ENCODE data around the gene PLEKHJ1. TPM values are rescaled to one million over a fixed set of nuclear protein-coding genes. Genes with fewer than 3 reads are reported as not detected.
A peak's percentile ranks its signal among the peaks of the same experiment; 100 is the strongest.

PLEKHJ1 gene
- total RNA-seq, 6 donors from 2014 or later = 67.2 to 114 (median 79.3) TPM

DNA sequence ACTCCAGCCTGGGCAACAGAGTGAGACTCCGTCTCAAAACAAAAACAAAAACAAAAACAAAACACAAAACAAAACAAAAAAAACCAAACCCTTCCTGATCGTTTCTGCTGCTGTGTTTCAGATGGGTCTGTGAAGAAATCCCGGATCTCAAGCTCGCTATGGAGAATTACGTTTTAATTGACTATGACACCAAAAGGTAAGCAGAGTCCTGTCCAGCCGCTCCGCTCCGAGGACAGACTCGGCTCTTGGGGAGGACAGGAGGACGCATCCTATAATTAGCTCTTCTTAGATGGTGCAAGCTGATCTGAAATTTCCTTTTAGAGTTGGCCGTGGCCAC, 50.4 kb downstream of the PLEKHJ1 start:
- peak overlapping the region; percentile 68 to 88 (median 81) for H3K27ac ChIP-seq
- H3K9me3 ChIP-seq = no peaks in the 10 kb centered on the region
- no peak for DNase-seq
- H3K4me3 ChIP-seq = peak overlapping the region in 1 of 4 donors; percentile 13
- H3K27me3 ChIP-seq = no peaks in the 10 kb centered on the region
- peaks cover 0 to 55% (median 32%) of the 10 kb centered on the region in 4 donors for H3K36me3 ChIP-seq
- WGBS, 2 donors = 37 to 38% methylated on average over 11 of the region's 11 CpGs
- H3K4me1 ChIP-seq = peaks cover 46 to 57% (median 51%) of the 10 kb centered on the region in 4 donors
- ATAC-seq (ENCODE audit: low FRiP score in 2 of 2) = no peak
- TF ChIP-seq CTCF (IDR thresholded peaks at IDR 0.05) = no peak
- no peak for TF ChIP-seq POLR2A (IDR thresholded peaks at IDR 0.05)
- TF ChIP-seq POLR2AphosphoS5 (IDR thresholded peaks at IDR 0.05) = no peak
- TF ChIP-seq EP300 (IDR thresholded peaks at IDR 0.05) = no peak

DNA sequence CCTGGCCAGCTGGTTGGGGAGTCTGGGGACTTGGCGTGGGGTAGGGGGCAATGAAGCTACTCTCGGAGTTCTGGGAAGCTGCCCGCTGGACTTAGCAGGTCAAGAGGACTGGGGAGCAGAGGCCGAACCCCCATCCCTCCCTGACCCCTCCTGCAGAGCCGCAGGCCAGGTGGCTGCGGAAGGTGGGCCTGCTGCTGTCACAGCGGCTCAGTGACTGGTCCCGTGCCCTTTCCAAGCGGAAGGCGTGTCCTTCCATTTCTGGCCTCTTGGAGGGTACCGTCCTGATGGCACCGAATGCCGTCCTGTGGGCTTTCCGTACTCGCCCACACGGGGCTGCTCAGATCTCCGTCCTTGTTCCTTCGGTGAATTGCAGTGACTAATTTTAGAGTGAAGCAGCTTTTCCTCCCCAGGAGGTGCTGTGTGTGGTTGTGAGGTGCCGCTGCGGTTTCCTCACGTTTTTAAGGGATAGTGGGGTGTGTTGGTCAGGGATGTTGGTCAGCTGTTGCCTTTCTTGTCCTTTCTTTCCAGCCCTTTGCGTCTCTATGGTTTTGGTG, 51.6 kb downstream of the PLEKHJ1 start:
- peaks cover 46 to 57% (median 51%) of the 10 kb centered on the region in 4 donors for H3K4me1 ChIP-seq
- H3K36me3 ChIP-seq = peaks cover 0 to 44% (median 28%) of the 10 kb centered on the region in 4 donors

More for the DNA sequence above, 51.6 kb downstream of the PLEKHJ1 start:
- DNase-seq (peak in 1 of 2 donors; percentile 56), ATAC-seq (ENCODE audit: low FRiP score in 2 of 2) (no peak)
- WGBS, 2 donors = 94 to 97% methylated on average over 12 to 19 of the region's 22 CpGs
- TF ChIP-seq POLR2A (IDR thresholded peaks at IDR 0.05) = no peak
- TF ChIP-seq EP300 (IDR thresholded peaks at IDR 0.05) = no peak
- no peak for TF ChIP-seq CTCF (IDR thresholded peaks at IDR 0.05)
- TF ChIP-seq POLR2AphosphoS5 (IDR thresholded peaks at IDR 0.05) = no peak
- Histone ChIP-seq H3K9me3 (no peaks in the 10 kb centered on the region), H3K4me3 (no peak overlapping the region), H3K27ac (peak overlapping the region; percentile 18 to 88 (median 76)), H3K27me3 (no peaks in the 10 kb centered on the region)

Small RNA genes within 50 kb of the gene (small RNA-seq; reads per million reads assigned to genes)
- 0.22 to 1.4 (median 0.38) reads per million in 4 donors for gene MIR1227

Other genes starting within 250 kb of the PLEKHJ1 start
- 10 to 100 TPM; 49.0 to 87.3 (median 69.8) TPM for gene BTBD2, start 220.6 kb downstream of the PLEKHJ1 start, total RNA-seq
- 100 to 1,000 TPM; 200 to 397 (median 264) TPM for gene MKNK2, start 185.1 kb downstream of the PLEKHJ1 start, total RNA-seq
- 100 to 1,000 TPM in 1 of 6 donors, 10 to 100 TPM in 5; 35.4 to 107 (median 60.7) TPM for gene MOB3A, start 140.0 kb downstream of the PLEKHJ1 start, total RNA-seq
- 10 to 100 TPM in 2 of 6 donors, 1 to 10 TPM in 3, under 1 TPM in 1; 0.59 to 61.8 (median 6.4) TPM for gene IZUMO4, start 139.4 kb downstream of the PLEKHJ1 start, total RNA-seq
- gene AP3D1, start 84.8 kb downstream of the PLEKHJ1 start, total RNA-seq = 100 to 1,000 TPM in 5 of 6 donors, 10 to 100 TPM in 1; 73.5 to 180 (median 115) TPM
- gene DOT1L, start 72.4 kb downstream of the PLEKHJ1 start, total RNA-seq = 100 to 1,000 TPM in 1 of 6 donors, 10 to 100 TPM in 5; 30.3 to 104 (median 37.2) TPM
- gene SF3A2, start 495 bp upstream of the PLEKHJ1 start, total RNA-seq = 100 to 1,000 TPM in 1 of 6 donors, 10 to 100 TPM in 5; 39.8 to 104 (median 70.7) TPM
- 1 to 10 TPM; 1.1 to 6.3 (median 3.2) TPM for gene AMH, start 13.0 kb upstream of the PLEKHJ1 start, total RNA-seq
- gene JSRP1, start 20.1 kb upstream of the PLEKHJ1 start, total RNA-seq = 1 to 10 TPM in 3 of 6 donors, not detected in 3; 1.2 to 3.7 (median 1.7) TPM
- 1 to 10 TPM; 2.4 to 8.6 (median 4.6) TPM for gene PEAK3, start 45.8 kb upstream of the PLEKHJ1 start, total RNA-seq
- under 1 TPM in 3 of 6 donors, not detected in 3; 0.10 to 0.61 (median 0.17) TPM for gene LINGO3, start 71.8 kb upstream of the PLEKHJ1 start, total RNA-seq
- 100 to 1,000 TPM in 2 of 6 donors, 10 to 100 TPM in 4; 58.6 to 127 (median 89.8) TPM for gene LSM7, start 92.3 kb upstream of the PLEKHJ1 start, total RNA-seq
- 100 to 1,000 TPM in 1 of 6 donors, 10 to 100 TPM in 5; 38.3 to 268 (median 61.7) TPM for gene SPPL2B, start 92.4 kb upstream of the PLEKHJ1 start, total RNA-seq
- under 1 TPM in 4 of 6 donors, not detected in 2; 0.14 to 0.55 (median 0.26) TPM for gene TMPRSS9, start 123.9 kb upstream of the PLEKHJ1 start, total RNA-seq
- 10 to 100 TPM; 26.2 to 82.3 (median 40.0) TPM for gene TIMM13, start 191.3 kb upstream of the PLEKHJ1 start, total RNA-seq
- gene LMNB2, start 220.6 kb upstream of the PLEKHJ1 start, total RNA-seq = 10 to 100 TPM; 15.7 to 49.7 (median 28.2) TPM
- gene GADD45B, start 239.8 kb upstream of the PLEKHJ1 start, total RNA-seq = 100 to 1,000 TPM in 4 of 6 donors, 10 to 100 TPM in 2; 93.2 to 247 (median 139) TPM